ENCODE data around the gene TRIM59.

The TRIM59 gene

GRCh38 chr3:160449636-160450598 is at the start of gene TRIM59:
Gene TRIM59 (minus strand): TSS chr3:160449786. CDS start chr3:160439183, 10,603 bp downstream.
- peak; percentile 97 for DNase-seq (ENCODE audit: low read depth)

- no peak for DNase-seq (ENCODE audit: low read depth)
These were observed 48.6 kb upstream of the TRIM59 start for GRCh38 chr3:160498202-160498601.

GRCh38 chr3:160490166-160490565 is 40.6 kb upstream of the TRIM59 start:
- DNase-seq (ENCODE audit: low read depth): no peak

- DNase-seq (ENCODE audit: low read depth): peak; percentile 52
These were observed 36.9 kb upstream of the TRIM59 start for GRCh38 chr3:160486459-160486869.

- DNase-seq (ENCODE audit: low read depth): no peak
These were observed 33.2 kb upstream of the TRIM59 start for GRCh38 chr3:160482796-160483195.

GRCh38 chr3:160481856-160482255 is 32.3 kb upstream of the TRIM59 start:
- DNase-seq (ENCODE audit: low read depth): no peak

- peak; percentile 12 for DNase-seq (ENCODE audit: low read depth)
These were observed 31.3 kb upstream of the TRIM59 start for GRCh38 chr3:160480931-160481330.

GRCh38 chr3:160479376-160479775 is 29.8 kb upstream of the TRIM59 start:
- no peak for DNase-seq (ENCODE audit: low read depth)

- peak; percentile 91 for DNase-seq (ENCODE audit: low read depth)
These were observed 28.8 kb upstream of the TRIM59 start for GRCh38 chr3:160478338-160478737.

GRCh38 chr3:160477750-160478149 is 28.2 kb upstream of the TRIM59 start:
- DNase-seq (ENCODE audit: low read depth): peak; percentile 62

DNA sequence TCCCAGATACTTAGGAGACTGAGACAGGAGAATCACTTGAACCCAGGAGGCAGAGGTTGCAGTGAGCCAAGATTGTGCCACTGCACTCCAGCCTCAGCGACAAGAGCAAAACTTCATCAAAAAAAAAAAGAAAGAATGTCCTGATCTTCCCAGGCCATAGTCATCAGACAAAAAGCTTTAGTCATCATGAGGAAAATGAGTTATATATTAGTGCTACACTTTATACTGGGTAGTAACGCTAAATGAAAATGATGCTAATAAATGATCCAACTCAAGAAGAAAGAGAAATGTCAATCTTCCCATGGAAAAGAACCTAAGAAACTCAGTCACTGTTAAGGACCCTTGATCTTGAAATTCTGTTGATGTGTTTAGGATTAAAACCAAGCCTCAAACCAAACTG is 26.3 kb upstream of the TRIM59 start:
- DNase-seq (ENCODE audit: low read depth): no peak

GRCh38 chr3:160475153-160475552 is 25.6 kb upstream of the TRIM59 start:
- no peak for DNase-seq (ENCODE audit: low read depth)

DNA sequence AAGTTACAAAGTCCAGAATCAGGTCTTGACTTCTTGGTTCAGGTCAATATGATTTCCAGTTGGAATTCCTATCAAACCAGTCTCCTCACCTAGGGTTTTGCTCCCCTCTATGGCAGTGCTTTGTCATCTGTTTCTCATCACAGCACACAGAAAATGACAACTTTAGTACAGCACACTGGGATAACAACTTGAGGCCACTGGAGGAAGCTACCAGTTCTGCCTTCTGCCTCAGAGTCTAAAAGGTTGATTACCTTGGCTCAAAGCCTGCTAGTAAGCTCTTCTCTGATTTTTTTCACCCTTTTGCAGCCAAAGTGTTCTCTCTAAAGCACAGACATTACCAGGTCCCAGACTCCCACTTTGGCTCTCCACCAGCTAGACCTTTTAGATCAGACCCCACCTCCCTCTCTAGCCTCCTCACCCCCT is 24.8 kb upstream of the TRIM59 start:
- DNase-seq (ENCODE audit: low read depth): no peak

DNA sequence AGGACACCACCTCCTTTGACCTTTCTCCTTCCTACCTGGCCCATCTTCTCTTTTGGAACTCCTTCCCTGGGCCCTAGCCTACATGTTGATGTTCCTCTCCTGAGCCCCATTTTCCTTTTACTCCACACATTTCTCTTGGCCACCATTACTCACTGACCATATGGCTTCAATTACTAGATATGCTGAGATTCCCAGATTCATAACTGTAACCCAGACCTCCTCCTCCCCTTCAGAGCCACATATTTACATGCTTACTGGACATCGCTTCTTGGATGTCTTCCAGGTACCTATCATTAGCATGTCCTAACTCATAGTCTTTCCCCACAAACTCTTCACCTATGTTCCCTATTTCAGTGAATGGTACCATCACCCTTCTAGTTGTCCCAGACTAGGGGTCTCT is 24.4 kb upstream of the TRIM59 start:
- DNase-seq (ENCODE audit: low read depth): peak; percentile 91

GRCh38 chr3:160473221-160473620 is 23.6 kb upstream of the TRIM59 start:
- DNase-seq (ENCODE audit: low read depth): peak; percentile 42

DNA sequence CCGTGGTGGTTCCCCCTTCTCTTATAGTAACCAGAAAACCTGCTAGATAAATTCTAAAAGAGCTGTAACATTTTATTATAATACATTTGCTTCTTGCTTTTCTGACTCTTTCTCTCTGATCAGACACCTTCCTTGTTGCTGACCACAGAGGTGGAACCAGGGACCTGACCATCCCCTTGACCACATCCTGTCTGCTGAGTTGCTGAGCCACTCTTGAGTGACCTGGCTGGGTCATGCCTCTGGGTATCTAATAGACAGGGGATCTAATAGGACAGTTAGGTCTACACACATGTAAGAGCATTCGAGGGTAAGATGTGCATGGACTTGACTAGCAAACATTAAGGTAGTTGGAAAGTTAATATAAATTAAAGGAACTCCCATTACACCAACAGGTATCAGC is 22.8 kb upstream of the TRIM59 start:
- no peak for DNase-seq (ENCODE audit: low read depth)

GRCh38 chr3:160471892-160472291 is 22.3 kb upstream of the TRIM59 start:
- no peak for DNase-seq (ENCODE audit: low read depth)

DNA sequence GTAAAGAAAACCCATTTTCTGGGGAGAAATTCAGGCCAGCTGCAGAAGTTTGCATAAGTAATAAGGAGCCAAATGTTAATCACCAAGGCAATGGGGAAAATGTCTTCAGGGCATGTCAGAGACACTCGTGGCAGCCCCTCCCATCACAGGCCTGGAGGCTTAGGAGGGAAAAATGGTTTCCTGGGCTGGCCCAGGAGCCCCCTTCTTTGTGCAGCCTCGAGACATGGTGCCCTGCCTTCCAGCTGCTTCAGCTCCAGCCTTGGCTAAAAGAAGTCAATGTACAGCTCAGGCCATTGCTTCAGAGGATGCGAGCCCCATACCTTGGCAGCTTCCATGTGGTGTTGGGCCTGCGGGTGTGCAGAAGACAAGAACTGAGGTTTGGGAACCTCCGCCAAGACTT is 20.6 kb upstream of the TRIM59 start:
- DNase-seq (ENCODE audit: low read depth): no peak

DNA sequence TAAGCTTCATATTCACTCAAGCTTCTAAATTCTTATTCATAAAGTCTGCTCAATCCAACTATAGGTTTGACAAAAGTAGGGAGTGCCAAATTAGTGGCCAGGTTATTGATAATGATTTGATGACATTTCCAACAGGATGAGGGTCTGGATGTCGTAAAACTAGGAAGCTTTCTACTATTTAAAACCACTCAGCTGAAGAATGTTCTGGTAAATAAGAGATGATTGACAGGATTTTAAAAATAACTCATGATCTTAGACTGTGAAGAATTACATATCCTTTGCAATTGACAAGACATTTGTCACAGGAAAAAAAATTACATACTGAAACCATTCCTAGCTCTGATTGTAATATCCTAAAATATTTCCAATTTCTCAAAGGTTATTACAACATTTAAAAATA is 15.4 kb upstream of the TRIM59 start:
- no peak for DNase-seq (ENCODE audit: low read depth)

GRCh38 chr3:160464321-160464720 is 14.7 kb upstream of the TRIM59 start:
- no peak for DNase-seq (ENCODE audit: low read depth)

DNA sequence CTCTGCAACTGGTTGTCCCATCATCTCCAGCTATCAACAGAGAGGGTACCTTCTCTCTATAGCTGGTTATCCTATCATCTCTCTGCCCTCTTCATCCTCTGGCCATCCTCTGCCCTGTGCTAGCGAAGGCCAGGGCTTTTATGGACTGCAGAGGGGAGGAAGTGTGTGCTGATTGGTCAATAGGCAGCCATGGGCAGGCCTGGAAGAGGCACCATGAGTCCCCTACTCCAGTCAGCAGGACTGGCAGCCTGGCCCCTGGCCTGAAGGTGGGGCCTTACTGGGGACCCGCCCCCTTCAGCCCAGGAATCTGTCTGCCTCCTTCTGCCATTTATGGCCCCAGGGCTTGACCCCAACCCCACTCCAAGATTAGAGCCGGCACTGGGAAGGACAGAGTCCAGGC is 10.4 kb upstream of the TRIM59 start:
- no peak for DNase-seq (ENCODE audit: low read depth)

DNA sequence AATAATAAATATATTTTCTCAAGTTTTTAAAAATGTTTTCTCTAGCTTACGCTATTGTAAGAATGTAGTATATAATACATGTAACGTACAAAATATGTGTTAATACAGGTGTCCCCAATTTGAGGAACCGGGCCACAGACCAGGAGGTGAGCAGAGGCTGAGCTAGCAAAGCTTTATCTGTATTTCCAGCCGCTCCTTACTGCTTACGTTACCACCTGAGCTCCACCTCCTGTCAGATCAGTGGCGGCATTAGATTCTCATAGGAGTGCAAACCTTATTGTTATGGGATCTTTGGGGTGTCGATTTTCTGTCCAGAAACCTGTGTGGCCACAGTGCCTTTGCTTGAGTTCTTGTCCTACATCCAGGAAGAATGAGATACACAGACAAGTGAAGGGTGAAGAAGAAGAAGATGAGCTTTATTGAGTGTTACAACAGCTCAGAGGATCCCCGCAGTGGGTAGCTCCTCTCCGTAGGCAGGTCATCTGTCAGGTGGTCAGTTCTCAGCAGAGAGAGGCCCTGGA is 9.9 kb upstream of the TRIM59 start:
- no peak for DNase-seq (ENCODE audit: low read depth)

GRCh38 chr3:160458151-160458550 is 8.6 kb upstream of the TRIM59 start:
- DNase-seq (ENCODE audit: low read depth): no peak

DNA sequence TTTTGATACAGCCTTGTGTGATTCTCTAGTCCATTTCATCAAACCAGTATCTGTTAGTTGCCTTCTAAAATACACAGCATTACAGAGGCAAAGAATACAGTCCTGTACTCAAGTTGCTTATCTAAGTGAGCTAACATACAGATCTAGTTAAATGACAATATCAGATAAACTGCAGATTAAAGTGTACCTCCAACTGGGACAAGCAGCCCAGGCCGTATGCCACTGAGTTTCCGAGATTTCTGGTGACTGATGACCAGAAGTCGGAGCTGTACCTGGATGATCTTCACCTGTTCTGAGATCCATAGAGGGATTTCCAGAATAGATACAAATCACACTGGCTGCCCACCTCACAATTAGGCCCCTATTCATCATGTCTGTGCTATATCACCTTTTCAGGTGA is 6.3 kb upstream of the TRIM59 start:
- no peak for DNase-seq (ENCODE audit: low read depth)

Data from amniotic epithelial cell (primary cell).